ENCODE results near the gene BRCA1.
"Not testable (repeated sequence)": the region's sequence is repeated elsewhere in the genome, so short reads cannot be mapped to it uniquely, and the experiment has no call there.

Gene BRCA1

DNA sequence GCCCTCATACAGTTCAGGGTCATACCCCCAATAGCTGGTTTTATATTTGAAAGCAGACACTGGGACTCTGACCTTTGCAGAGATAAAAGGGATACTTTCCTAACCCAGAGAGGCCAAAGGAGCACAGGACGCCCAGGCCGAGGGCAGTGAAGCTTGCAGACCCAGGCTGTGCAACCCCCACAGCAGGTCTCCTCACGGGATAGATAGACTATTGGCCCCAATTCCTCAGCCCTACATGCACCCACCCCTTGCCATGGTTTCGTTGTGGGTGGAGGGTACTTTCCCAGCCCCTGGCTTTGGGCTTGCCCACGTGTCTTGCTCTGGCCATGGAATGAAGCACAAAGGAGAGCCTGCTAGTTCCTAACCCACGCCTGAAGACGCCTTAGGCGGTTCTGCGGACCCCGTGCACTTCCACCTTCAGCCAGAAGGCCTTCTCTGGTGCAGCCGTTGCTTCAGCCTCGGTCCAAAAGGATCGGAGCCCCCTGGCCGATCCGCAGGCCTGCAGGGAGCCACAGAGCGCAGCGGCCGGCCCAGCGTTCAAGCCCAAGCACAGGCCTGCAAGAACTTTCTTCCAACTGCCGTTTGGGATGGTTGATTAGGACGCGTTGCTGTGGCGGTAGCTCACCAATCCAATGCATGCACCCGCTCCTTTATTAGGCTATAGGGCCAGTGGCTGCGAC lies 9.8 kb upstream of the BRCA1 start:
- no peak for DNase-seq (ENCODE audit: low read depth)

DNA sequence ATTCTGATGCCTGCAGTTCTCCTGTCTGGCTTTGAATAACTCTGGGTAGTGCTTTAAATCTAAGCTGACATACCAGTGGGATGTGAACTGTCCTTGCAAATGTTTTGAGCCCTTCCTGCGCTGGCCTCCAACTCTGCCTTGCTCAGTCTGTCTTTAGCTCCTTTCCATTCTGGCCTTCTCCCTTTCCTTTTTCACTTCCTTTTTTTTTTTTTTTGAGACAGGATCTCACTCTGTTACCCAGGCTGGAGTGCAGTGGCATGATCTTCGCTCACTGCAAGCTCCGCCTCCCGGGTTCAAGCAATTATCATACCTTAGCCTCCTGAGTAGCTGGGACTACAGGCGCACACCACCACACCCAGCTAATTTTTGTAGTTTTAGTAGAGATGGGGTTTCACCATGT lies 8.3 kb upstream of the BRCA1 start:
- not testable (repeated sequence) for DNase-seq (ENCODE audit: low read depth)

DNA sequence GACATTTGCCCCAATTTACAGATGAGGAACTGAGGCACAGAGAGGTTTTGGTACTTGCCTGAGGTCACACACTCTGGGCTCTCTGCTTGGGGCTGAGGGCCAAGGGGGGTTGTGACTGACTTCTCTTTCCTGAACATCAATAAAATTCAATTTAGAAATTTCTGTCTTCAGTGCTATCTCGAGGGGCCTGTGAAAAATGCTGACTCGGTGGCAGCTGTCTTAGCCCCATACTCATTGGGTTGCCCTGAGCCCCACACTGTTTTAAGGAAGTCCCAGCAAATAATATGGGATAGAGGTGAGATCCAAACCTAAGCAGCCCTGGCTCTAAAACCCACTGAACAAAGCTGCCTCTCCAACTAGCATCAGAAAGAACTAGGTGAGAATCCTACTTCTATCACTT lies 7.0 kb upstream of the BRCA1 start:
- no peak for DNase-seq (ENCODE audit: low read depth)

DNA sequence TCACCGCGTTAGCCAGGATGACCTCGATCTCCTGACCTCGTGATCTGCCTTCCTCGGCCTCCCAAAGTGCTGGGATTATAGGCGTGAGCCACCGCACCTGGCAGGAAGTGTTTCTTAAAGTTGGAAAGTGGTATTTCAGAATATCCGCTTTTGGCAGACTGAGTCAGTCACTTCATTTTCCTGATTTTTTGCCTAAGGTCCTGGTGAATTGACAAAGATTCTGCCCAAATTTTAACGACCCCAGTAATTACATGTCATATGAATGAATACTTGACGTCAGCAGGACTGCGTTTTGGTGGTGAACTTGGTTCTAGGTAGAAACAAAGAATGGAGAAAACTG lies 4.5 kb upstream of the BRCA1 start:
- DNase-seq (ENCODE audit: low read depth): no peak

DNA sequence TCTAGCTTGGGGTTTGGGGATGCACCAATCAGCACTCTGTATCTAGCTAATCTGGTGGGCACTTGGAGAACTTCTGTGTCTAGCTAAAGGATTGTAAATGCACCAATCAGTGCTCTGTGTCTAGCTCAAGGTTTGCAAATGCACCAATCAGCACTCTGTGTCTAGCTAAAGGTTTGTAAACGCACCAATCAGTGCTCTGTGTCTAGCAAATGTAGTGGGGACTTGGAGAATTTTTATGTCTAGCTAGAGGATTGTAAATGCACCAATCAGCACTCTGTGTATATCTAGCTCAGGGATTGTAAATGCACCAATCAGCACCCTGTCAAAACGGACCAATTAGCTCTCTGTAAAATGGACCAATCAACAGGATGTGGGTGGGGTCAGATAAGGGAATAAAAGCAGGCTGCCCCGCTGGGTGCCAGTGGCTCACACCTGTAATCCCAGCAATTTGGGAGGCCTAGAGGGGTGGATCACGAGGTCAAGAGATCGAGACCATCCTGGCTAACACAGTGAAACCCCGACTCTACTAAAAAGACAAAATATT lies 2.2 kb upstream of the BRCA1 start:
- not testable (repeated sequence) for DNase-seq (ENCODE audit: low read depth)

DNA sequence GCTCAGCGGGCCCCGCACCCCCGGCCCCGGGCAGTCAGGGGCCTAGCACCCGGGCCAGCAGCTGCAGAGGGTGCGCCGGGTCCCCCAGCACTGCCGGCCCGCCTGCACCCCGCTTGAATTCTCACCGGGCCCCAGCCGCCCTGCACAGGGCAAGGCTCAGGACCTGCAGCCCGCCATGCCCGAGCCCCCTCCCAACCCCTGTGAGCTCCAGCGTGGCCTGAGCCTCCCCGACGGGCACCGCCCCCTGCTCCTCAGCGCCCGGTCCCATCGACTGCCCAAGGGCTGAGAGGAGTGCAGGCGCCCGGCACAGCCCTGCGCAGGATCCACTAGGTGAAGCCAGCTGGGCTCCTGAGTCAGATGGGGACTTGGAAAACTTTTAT lies 1.7 kb upstream of the BRCA1 start:
- no peak for DNase-seq (ENCODE audit: low read depth)

DNA sequence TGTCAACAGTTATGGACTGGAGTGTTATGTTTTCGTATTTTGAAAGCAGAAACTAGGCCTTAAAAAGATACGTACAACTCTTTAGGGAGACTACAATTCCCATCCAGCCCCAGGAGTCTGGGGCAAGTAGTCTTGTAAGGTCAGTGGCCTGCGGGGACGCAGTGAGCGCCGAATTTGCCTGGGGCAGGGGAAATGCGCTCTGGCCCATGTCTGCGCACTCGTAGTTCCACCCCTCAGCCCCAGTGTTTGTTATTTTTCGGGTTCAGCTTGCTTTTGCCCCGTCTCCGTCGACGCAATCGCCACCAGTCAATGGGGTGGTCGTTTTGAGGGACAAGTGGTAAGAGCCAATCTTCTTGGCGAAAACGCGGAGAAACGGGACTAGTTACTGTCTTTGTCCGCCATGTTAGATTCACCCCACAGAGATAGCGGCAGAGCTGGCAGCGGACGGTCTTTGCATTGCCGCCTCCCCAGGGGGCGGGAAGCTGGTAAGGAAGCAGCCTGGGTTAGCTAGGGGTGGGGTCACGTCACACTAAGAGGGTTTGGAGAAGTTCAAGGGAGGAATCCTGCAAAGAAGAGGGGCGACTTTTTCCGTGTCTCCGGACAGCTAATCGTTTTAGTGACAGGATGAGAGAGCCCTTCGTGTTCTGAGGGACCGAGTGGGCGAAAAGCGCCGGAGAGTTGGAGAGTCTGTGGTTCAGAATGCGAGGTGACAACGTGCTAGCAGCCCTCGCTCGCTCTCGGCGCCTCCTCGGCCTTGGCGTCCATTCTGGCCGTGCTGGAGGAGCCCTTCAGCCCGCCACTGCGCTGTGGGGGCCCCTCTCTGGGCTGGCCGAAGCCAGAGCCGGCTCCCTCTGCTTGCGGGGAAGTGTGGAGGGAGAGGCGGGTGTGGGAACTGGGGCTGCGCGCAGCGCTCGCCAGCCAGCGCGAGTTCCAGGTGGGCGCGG lies 1.1 kb upstream of the BRCA1 start:
- DNase-seq (ENCODE audit: low read depth): no peak

DNA sequence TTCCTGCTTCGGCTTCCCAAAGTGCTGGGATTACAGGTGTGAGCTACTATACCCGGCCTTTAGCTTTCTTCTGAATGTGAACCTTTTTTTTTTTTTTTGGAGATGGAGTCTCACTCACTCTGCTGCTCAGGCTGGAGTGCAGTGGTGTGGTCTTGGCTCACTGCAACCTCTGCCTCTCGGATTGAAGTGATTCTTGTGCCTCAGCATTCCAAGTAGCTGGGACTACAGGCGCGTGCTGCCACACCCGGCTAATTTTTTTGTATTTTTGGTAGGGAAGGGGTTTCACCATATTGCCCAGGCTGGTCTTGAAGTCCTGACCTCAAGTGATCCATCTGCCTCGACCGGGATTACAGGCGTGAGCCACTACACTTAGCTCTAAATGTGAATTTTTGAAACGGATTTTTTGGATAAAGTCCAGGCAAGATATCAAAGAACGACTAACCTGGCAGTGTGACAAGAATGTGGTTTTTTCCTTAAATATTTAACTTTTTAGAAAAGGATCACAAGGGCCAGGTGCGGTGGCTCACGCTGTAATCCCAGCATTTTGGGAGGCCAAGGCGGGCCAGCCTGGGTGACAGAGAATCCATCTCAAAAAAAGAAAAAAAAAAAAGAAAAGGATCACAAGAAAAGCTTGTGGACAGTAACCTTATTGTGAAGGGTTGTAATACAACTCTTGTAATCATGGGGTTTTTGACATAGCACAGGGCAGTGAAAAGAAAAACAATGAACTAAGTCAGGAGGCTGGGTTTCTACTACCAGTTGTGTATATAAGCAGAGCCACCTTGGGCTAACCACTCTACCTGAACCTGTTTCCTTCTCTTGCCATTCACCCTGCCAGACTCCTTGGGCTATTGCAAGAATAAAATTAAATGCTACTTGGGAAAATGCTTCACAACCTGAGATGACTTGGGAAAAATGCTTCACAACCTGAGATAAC lies 6.2 kb downstream of the BRCA1 start:
- peak; percentile 45 for DNase-seq (ENCODE audit: low read depth)

DNA sequence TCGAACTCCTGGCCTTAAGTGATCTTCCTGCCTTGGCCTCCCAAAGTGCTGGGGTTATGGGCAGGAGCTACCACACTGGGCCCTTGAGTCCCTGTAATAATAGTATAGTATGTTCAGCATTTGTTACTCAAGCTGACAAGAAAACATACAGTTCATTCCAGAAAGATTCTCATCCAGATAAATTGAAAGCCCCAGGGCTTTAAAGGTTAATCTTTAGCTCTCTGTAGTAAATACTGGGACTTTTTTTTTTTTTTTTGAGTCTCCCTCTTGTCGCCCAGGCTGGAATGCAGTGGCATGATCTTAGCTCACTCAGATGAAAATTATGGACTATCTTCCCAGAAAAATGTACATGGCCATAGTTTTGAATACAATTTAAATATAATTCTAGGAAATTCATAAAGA lies 11.0 kb downstream of the BRCA1 start:
- DNase-seq (ENCODE audit: low read depth): no peak

DNA sequence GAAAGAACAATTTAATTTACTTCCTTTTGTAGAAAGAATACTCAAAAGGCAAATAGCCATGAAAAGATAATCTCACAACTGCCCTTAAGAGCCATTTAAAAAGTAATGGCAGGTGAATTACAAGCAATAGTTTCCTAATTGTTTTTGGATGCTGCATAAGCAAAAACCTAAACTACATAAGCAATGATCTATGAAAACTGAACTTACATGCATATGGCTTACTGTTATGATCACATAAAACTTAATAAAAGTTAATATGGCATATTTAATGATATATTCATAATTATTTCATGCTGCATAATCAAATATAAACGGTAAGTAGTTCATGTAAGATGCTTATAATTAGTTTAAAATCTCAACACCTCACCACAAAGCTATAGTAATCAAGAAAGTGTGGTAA lies 18.6 kb downstream of the BRCA1 start:
- DNase-seq (ENCODE audit: low read depth): no peak

DNA sequence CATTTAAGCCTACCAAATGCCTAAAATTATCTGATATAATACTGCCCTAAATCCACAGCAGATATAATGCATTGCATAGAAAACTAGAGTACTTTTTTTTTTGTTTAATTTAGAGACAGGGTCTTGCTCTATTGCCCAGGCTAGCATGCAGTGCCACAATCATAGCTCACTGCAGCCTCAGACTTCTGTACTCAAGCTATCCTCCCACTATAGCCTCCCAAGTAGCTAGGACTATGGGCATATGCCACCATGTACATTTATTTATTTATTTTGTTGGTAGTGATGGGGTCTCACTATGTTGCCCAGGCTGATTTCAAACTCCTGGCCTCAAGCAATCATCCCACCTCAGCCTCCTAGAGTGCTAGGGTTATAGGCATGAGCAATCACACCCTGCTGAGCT lies 20.0 kb downstream of the BRCA1 start:
- DNase-seq (ENCODE audit: low read depth): no peak

DNA sequence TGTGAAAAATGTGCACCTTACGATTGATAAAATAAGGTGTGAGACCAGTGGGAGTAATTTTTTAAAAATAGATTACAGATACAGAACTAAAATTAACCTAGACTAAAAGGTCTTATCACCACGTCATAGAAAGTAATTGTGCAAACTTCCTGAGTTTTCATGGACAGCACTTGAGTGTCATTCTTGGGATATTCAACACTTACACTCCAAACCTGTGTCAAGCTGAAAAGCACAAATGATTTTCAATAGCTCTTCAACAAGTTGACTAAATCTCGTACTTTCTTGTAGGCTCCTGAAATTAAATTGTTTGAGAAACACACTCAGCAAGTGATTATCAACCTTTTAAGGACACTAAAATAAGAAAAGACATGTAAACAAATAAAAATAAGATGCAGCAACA lies 20.5 kb downstream of the BRCA1 start:
- DNase-seq (ENCODE audit: low read depth): no peak

DNA sequence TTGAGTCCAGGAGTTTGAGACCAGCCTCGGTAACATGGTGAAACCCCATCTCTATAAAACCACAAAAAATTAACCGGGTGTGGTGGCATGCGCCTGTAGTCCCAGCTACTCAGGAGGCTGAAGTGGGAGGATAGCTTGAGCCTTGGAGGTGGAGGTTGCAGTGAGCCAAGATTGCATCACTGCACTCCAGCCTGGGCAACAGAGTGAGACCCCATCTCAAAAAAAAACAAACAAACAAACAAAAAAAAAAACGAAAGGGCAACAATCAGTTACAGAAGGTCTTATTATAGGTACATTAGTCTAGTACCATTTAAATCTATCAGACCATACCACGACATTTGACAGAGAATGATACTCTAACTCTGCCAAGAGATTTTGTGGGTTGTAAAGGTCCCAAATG lies 29.8 kb downstream of the BRCA1 start:
- not testable (repeated sequence) for DNase-seq (ENCODE audit: low read depth)

DNA sequence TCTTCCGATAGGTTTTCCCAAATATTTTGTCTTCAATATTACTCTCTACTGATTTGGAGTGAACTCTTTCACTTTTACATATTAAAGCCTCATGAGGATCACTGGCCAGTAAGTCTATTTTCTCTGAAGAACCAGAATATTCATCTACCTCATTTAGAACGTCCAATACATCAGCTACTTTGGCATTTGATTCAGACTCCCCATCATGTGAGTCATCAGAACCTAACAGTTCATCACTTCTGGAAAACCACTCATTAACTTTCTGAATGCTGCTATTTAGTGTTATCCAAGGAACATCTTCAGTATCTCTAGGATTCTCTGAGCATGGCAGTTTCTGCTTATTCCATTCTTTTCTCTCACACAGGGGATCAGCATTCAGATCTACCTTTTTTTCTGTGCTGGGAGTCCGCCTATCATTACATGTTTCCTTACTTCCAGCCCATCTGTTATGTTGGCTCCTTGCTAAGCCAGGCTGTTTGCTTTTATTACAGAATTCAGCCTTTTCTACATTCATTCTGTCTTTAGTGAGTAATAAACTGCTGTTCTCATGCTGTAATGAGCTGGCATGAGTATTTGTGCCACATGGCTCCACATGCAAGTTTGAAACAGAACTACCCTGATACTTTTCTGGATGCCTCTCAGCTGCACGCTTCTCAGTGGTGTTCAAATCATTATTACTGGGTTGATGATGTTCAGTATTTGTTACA lies 30.9 kb downstream of the BRCA1 start:
- DNase-seq (ENCODE audit: low read depth): peak; percentile 47

DNA sequence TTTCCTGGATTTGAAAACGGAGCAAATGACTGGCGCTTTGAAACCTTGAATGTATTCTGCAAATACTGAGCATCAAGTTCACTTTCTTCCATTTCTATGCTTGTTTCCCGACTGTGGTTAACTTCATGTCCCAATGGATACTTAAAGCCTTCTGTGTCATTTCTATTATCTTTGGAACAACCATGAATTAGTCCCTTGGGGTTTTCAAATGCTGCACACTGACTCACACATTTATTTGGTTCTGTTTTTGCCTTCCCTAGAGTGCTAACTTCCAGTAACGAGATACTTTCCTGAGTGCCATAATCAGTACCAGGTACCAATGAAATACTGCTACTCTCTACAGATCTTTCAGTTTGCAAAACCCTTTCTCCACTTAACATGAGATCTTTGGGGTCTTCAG lies 32.3 kb downstream of the BRCA1 start:
- peak; percentile 12 for DNase-seq (ENCODE audit: low read depth)

DNA sequence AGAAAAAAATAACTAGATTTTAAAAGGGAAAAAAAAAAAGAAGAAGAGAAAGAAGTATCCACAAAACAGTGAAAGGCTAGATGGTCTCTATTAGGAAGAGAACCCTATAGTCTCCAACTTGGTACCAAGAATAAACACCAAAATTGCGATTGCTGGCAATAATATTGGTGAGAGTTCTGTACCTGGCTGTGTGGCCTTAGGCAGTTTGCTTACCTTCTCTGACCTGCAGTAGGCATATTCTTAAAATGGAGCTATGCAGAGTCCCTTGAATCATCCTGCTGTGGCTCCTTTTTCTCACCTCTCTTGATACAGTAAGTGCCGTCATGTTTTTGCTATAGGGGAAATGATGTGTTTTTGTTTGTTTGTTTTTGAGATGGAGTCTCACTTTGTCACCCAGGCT lies 35.1 kb downstream of the BRCA1 start:
- DNase-seq (ENCODE audit: low read depth): no peak

DNA sequence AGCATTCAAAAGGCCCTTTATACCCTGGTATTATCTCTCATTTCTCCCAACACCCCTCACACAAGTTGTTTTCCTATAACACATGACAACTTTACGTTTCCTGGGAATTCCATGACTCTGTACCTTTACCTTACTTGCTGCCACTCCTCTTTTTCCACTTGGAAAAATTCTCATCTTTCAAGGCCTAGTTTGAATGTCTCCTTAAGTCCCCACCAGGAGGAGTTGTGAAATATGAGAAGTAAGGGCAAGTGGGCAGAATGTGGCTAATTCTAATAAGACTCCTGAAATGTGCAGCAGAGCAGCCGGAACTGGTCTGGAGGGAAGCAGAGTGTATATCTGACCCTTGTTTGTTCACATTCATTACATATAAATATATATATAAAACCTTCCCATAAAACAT lies 39.7 kb downstream of the BRCA1 start:
- DNase-seq (ENCODE audit: low read depth): peak; percentile 36

DNA sequence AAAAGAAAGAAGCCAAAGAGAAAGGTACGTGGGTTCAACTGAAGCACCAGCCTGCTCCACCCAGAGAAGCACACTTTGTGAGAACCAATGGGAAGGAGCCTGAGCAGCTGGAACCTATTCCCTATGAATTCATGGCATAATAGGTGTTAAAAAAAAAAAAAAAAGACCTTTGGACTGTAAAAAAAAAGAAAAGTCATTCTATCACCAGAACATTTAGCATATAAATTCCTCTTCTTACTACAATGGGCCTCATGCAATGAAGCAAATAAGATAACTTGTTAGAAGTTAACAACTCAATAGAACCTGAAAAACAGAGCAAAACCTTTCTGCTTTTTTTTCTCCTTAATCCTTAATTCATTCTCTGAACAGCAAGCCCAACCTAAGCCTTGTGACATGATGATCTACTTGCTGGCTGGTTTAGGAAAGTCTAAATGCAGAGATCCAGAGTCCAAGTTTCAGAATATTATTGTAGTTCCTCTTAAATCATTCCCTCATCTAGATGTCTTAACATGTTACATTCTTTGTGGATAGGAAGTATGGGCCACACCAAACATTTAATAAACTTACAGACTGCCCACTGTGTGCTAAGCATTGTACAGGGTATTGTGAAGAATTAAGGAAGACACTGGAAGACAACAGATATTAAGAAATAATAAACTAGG lies 45.4 kb downstream of the BRCA1 start:
- DNase-seq (ENCODE audit: low read depth): no peak

DNA sequence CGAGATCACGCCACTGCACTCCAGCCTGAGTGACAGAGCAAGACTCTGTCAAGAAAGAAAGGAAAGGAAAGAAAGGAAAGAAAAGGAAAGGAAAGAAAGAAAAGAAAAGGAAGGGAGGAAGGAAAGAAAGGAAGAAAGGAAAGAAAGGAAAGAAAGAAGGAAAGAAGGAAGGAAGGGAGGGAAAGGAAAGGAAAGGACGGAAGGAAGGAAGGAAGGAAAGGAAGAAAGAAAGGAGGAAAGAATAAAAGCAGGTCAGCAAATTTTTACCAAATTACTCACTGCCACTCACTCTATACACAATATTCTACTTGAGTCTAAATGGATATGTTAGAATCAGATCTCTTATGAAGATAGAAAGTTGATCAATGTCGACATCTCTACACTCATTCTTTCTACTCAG lies 50.3 kb downstream of the BRCA1 start:
- DNase-seq (ENCODE audit: low read depth): no peak

DNA sequence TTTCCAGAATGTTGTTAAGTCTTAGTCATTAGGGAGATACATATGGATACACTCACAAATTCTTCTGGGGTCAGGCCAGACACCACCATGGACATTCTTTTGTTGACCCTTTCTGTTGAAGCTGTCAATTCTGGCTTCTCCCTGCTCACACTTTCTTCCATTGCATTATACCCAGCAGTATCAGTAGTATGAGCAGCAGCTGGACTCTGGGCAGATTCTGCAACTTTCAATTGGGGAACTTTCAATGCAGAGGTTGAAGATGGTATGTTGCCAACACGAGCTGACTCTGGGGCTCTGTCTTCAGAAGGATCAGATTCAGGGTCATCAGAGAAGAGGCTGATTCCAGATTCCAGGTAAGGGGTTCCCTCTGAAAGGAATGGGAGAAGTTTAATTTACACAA lies 54.3 kb downstream of the BRCA1 start:
- DNase-seq (ENCODE audit: low read depth): no peak

DNA sequence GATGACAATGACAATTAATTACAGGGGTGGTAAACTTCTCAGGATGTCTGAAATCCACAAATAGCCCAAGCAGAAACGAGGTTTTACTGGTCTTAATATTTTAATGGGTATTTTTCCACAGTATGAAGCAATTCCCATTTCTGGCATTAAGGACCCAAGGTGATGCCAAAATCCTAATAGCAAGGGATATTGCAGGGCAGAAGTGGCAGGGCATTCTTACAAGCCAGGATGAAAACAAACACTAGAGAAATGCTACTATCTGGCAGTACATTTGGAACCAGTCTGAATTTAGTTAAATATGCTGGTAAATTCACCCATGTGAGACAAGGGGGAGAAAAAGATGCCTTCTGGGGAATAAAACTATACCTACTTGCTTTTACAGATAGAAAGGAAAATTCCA lies 54.9 kb downstream of the BRCA1 start:
- DNase-seq (ENCODE audit: low read depth): no peak
